Keratinocyte (primary cell): ENCODE results near the gene NAA16. TPM values are rescaled to one million over a fixed set of nuclear protein-coding genes. Genes with fewer than 3 reads are reported as not detected.
A peak's percentile ranks its signal among the peaks of the same experiment; 100 is the strongest.

Source experiments
- DNase-seq: peaks from one replicate; pipeline ENCODE4 v3.0.0-alpha.2; 2011; ENCODE audit warnings: low read depth, missing footprints, low spot score
- FAIRE-seq: peaks from 2 replicates; lab custom pipeline; 2011; peaks lifted over from hg19 to GRCh38; lab: Jason Lieb, UNC
- H2AFZ ChIP-seq: 2 replicates; pipeline ENCODE4 v1.6.0; 2012; ENCODE audit warnings: low read length, control low read depth, inconsistent platforms; ENCODE audit not compliant: control insufficient read depth
- H3K27ac ChIP-seq: 2 replicates; pipeline ENCODE4 v1.5.1; 2011; ENCODE audit warnings: low read length; ENCODE audit not compliant: control insufficient read depth, insufficient read depth
- H3K27me3 ChIP-seq: 3 replicates; pipeline ENCODE4 v1.6.0; 2011; ENCODE audit warnings: low read length; ENCODE audit not compliant: control insufficient read depth, insufficient read depth; ENCODE audit errors: extremely low read depth
- H3K36me3 ChIP-seq, 2 experiments: 2 replicates in 1 of 2; 3 replicates in 1 of 2; pipeline ENCODE4 v1.5.1; 2011; ENCODE audit warnings: low read length in 2 of 2, mild to moderate bottlenecking in 1 of 2; ENCODE audit not compliant: control insufficient read depth in 2 of 2, insufficient read depth in 2 of 2; ENCODE audit errors: extremely low read depth in 1 of 2
- H3K4me1 ChIP-seq: 3 replicates; pipeline ENCODE4 v1.5.1; 2011; ENCODE audit warnings: low read length; ENCODE audit not compliant: control insufficient read depth, insufficient read depth; ENCODE audit errors: extremely low read depth
- H3K4me2 ChIP-seq: 3 replicates; pipeline ENCODE4 v1.6.0; 2011; ENCODE audit warnings: low read depth, low read length; ENCODE audit not compliant: control insufficient read depth, insufficient read depth; ENCODE audit errors: extremely low read depth
- H3K4me3 ChIP-seq, 3 experiments: fragments of 200-600 bp in 1 of 3; sonication (generic) in 1 of 3; 2 replicates in 2 of 3; 3 replicates in 1 of 3; pipeline ENCODE4 v1.5.1; 2011 to 2016; ENCODE audit warnings: low read length in 3 of 3, mild to moderate bottlenecking in 3 of 3, control low read depth in 2 of 3, inconsistent platforms in 1 of 3, low read depth in 1 of 3, mixed read lengths in 1 of 3, mixed run types in 1 of 3, moderate library complexity in 1 of 3; ENCODE audit not compliant: control insufficient read depth in 2 of 3, insufficient read depth in 2 of 3; ENCODE audit errors: extremely low read depth in 1 of 3
- H3K79me2 ChIP-seq: 2 replicates; pipeline ENCODE4 v1.6.0; 2012; ENCODE audit warnings: low read length; ENCODE audit not compliant: control insufficient read depth, insufficient read depth
- H3K9ac ChIP-seq: 3 replicates; pipeline ENCODE4 v1.6.0; 2011; ENCODE audit warnings: low read length; ENCODE audit not compliant: control insufficient read depth, insufficient read depth; ENCODE audit errors: extremely low read depth
- H3K9me1 ChIP-seq: 3 replicates; pipeline ENCODE4 v1.6.0; 2011; ENCODE audit warnings: low read length; ENCODE audit not compliant: control insufficient read depth, insufficient read depth; ENCODE audit errors: extremely low read depth
- H3K9me3 ChIP-seq: 2 replicates; pipeline ENCODE4 v1.5.1; 2012; ENCODE audit warnings: low read depth, low read length; ENCODE audit not compliant: control insufficient read depth
- H4K20me1 ChIP-seq: 3 replicates; pipeline ENCODE4 v1.6.0; 2011; ENCODE audit warnings: low read length; ENCODE audit not compliant: control insufficient read depth, insufficient read depth; ENCODE audit errors: extremely low read depth
- CTCF ChIP-seq, 3 experiments: IDR thresholded peaks in 1 of 3; conservative IDR thresholded peaks in 1 of 3; optimal IDR thresholded peaks in 1 of 3; 2 replicates in 2 of 3; 3 replicates in 1 of 3; pipeline versions ENCODE3 to v1.5.1; 2011; ENCODE audit warnings: low read length in 3 of 3, mild to moderate bottlenecking in 3 of 3, moderate library complexity in 2 of 3, control low read depth in 1 of 3, inconsistent platforms in 1 of 3; ENCODE audit not compliant: insufficient read depth in 2 of 3; ENCODE audit errors: extremely low read depth in 1 of 3
- EZH2 ChIP-seq: IDR thresholded peaks from one replicate; pipeline ENCODE4 v1.6.1; 2012; ENCODE audit warnings: inconsistent platforms, mild to moderate bottlenecking, low read length, moderate library complexity
- dilution Hi-C: fragments of 300-500 bp; cut with MboI; formaldehyde crosslinking; loops from one replicate; pipeline ENCODE4 v1.7.0; 2020; ENCODE audit warnings: low sequenced_read_pairs; ENCODE audit not compliant: extremely low pct_ligation_motif_present
- polyA plus RNA-seq, 5 experiments: library from polyadenylated mRNA; depleted of rRNA in 3 of 5; stranded (reverse) in 3 of 5; stranded (forward) in 1 of 5; unstranded in 1 of 5; fragments of >200 nt; gene quantifications; 1 replicate in 1 of 5; 2 replicates in 3 of 5; 3 replicates in 1 of 5; pipeline versions ENCODE4 v1.2.1 to v1.2.3, GENCODE V29; 2011 to 2012; ENCODE audit warnings: missing spikeins in 2 of 5, low read depth in 1 of 5, low replicate concordance in 1 of 5

Gene NAA16
- polyA plus RNA-seq, 1 donor (not counting 4 experiments of a cell fraction or from before 2014, with no cell fraction given): 12.0 TPM

- H3K27ac ChIP-seq: peak overlapping the region; percentile 33
- peaks cover 17% of the 10 kb centered on the region for H3K4me1 ChIP-seq
- dilution Hi-C loops: no loop called here
- H3K9me3 ChIP-seq: no peaks in the 10 kb centered on the region
- no peak for FAIRE-seq
- peaks cover 3 to 11% of the 10 kb centered on the region in 2 experiments for H3K36me3 ChIP-seq
- H3K9ac ChIP-seq: no peak overlapping the region
- DNase-seq: no peak
- H3K4me3 ChIP-seq: no peak overlapping the region
- H3K9me1 ChIP-seq: peaks cover 2% of the 10 kb centered on the region
- H3K79me2 ChIP-seq: peaks cover 6% of the 10 kb centered on the region
- no peaks in the 10 kb centered on the region for H4K20me1 ChIP-seq
- TF ChIP-seq EZH2: no peak
- TF ChIP-seq CTCF (optimal IDR thresholded peaks at IDR 0.05 in 1 of 3, IDR thresholded peaks at IDR 0.05 in 1 of 3, conservative IDR thresholded peaks at IDR 0.05 in 1 of 3; ENCODE audit: extremely low read depth in 1 of 3, insufficient read depth in 2 of 3, low read length in 3 of 3): no peak
- H2AFZ ChIP-seq: no peak overlapping the region
- H3K4me2 ChIP-seq: peak overlapping the region; percentile 57
- no peaks in the 10 kb centered on the region for H3K27me3 ChIP-seq
Measured at GRCh38 chr13:41345165-41345913, 34.3 kb downstream of the NAA16 start.

GRCh38 chr13:41345914-41346589, 35.0 kb downstream of the NAA16 start:
- H3K4me3 ChIP-seq: no peak overlapping the region
- peaks cover 6% of the 10 kb centered on the region for H3K79me2 ChIP-seq
- H4K20me1 ChIP-seq: no peaks in the 10 kb centered on the region
- H3K36me3 ChIP-seq: peaks cover 3 to 11% of the 10 kb centered on the region in 2 experiments
- peaks cover 17% of the 10 kb centered on the region for H3K4me1 ChIP-seq
- H3K9ac ChIP-seq: no peak overlapping the region
- peak overlapping the region; percentile 57 for H3K4me2 ChIP-seq
- H3K27me3 ChIP-seq: no peaks in the 10 kb centered on the region
- FAIRE-seq (no peak), DNase-seq (no peak)
- peaks cover 2% of the 10 kb centered on the region for H3K9me1 ChIP-seq
- dilution Hi-C loops: no loop called here
- TF ChIP-seq EZH2 (no peak), CTCF (optimal IDR thresholded peaks at IDR 0.05 in 1 of 3, IDR thresholded peaks at IDR 0.05 in 1 of 3, conservative IDR thresholded peaks at IDR 0.05 in 1 of 3; ENCODE audit: extremely low read depth in 1 of 3, insufficient read depth in 2 of 3, low read length in 3 of 3) (peak in 2 of 3 experiments; percentile 11 to 16)
- peak overlapping the region; percentile 60 for H2AFZ ChIP-seq
- H3K9me3 ChIP-seq: no peaks in the 10 kb centered on the region
- H3K27ac ChIP-seq: peak overlapping the region; percentile 30
